ENCODE measurements around the gene LMBR1.
"Not testable (repeated sequence)": the region's sequence is repeated elsewhere in the genome, so short reads cannot be mapped to it uniquely, and the experiment has no call there.

LMBR1 gene

GRCh38 chr7:156697283-156697682 is 195.7 kb downstream of the LMBR1 start:
- H3K36me3 ChIP-seq (ENCODE audit: insufficient read depth, low read length); H2AFZ ChIP-seq (ENCODE audit: low read depth, low read length); H3K4me3 ChIP-seq (ENCODE audit: low read length); H3K27me3 ChIP-seq (ENCODE audit: insufficient read depth, low read length); H3K4me1 ChIP-seq (ENCODE audit: insufficient read depth, low read length): not testable (repeated sequence)
- peaks cover 19% of the 10 kb centered on the region for H3K9me3 ChIP-seq (ENCODE audit: low read length)

- H3K4me3 ChIP-seq (ENCODE audit: low read length): no peak overlapping the region
- H3K27me3 ChIP-seq (ENCODE audit: insufficient read depth, low read length): no peaks in the 10 kb centered on the region
- H3K9me3 ChIP-seq (ENCODE audit: low read length): peaks cover 15% of the 10 kb centered on the region
- H3K36me3 ChIP-seq (ENCODE audit: insufficient read depth, low read length): no peaks in the 10 kb centered on the region
- H2AFZ ChIP-seq (ENCODE audit: low read depth, low read length): no peak overlapping the region
- no peaks in the 10 kb centered on the region for H3K4me1 ChIP-seq (ENCODE audit: insufficient read depth, low read length)
Observed at GRCh38 chr7:156693627-156694026, 199.4 kb downstream of the LMBR1 start.

GRCh38 chr7:156692849-156693248 is 200.1 kb downstream of the LMBR1 start:
- Histone ChIP-seq H3K27me3 (ENCODE audit: insufficient read depth, low read length) (no peaks in the 10 kb centered on the region), H2AFZ (ENCODE audit: low read depth, low read length) (no peak overlapping the region), H3K36me3 (ENCODE audit: insufficient read depth, low read length) (no peaks in the 10 kb centered on the region), H3K9me3 (ENCODE audit: low read length) (peaks cover 10% of the 10 kb centered on the region), H3K4me3 (ENCODE audit: low read length) (no peak overlapping the region), H3K4me1 (ENCODE audit: insufficient read depth, low read length) (no peaks in the 10 kb centered on the region)

DNA sequence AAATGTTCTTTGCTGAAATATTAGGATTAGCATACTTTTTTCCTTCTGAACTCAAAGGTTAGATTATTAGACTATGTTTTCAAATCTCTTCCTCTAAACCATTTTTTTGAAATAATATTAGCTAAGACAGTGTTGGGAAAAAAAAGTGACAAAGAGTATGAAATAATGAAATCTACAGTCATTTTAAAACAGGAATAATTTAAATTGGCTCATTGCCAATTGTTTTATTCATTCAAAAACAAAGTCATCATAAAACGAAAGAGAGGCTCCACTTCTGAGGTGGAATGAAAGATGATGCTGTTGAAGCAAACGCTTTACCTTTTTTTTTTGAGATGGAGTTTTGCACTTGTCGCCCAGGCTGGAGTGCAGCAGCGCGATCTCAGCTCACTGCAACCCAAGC is 201.2 kb downstream of the LMBR1 start:
- Histone ChIP-seq H3K4me3 (ENCODE audit: low read length) (no peak overlapping the region), H3K36me3 (ENCODE audit: insufficient read depth, low read length) (no peaks in the 10 kb centered on the region), H2AFZ (ENCODE audit: low read depth, low read length) (no peak overlapping the region), H3K27me3 (ENCODE audit: insufficient read depth, low read length) (no peaks in the 10 kb centered on the region), H3K9me3 (ENCODE audit: low read length) (peaks cover 9% of the 10 kb centered on the region), H3K4me1 (ENCODE audit: insufficient read depth, low read length) (no peaks in the 10 kb centered on the region)

DNA sequence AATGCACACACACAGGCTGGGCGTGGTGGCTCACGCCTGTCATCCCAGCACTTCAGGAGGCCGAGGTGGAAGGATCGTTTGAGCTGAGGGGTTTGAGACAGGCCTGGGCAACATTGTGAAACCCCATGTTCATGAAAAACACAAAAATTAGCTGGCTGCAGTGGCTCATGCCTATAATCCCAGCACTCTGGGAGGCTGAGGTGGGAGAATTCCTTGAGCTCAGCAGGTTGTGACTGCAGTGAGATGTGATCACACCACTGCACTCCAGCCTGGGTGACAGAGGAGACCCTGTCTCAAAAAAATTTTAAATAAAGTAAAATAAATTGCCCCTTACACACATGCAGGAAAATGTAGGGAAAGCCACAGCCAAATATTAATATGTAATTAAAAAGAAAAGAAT is 208.3 kb downstream of the LMBR1 start:
- H3K4me3 ChIP-seq (ENCODE audit: low read length): no peak overlapping the region
- no peak overlapping the region for H2AFZ ChIP-seq (ENCODE audit: low read depth, low read length)
- H3K4me1 ChIP-seq (ENCODE audit: insufficient read depth, low read length): no peaks in the 10 kb centered on the region
- peaks cover 11% of the 10 kb centered on the region for H3K36me3 ChIP-seq (ENCODE audit: insufficient read depth, low read length)
- H3K27me3 ChIP-seq (ENCODE audit: insufficient read depth, low read length): no peaks in the 10 kb centered on the region
- H3K9me3 ChIP-seq (ENCODE audit: low read length): no peaks in the 10 kb centered on the region

DNA sequence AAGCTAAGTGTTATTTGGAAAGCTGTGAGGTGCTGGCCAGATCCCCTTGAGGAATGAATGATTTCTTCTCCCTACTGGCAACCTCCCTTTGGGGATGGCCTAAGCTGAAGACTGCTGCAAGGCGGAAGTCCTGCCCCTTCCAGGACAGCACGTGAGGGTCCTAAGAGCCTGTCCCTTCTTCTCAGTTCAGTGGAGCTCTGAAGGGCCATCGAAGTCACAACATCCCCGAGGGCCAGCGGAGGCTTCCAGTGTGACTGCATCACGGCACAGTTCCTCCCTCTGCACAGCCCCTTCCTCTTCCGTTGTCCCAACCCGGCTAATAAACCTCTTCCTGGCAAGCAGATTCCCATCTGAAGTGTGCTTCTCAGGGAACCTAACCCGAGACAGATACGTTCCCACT is 208.7 kb downstream of the LMBR1 start:
- no peaks in the 10 kb centered on the region for H3K4me1 ChIP-seq (ENCODE audit: insufficient read depth, low read length)
- H2AFZ ChIP-seq (ENCODE audit: low read depth, low read length): no peak overlapping the region
- no peaks in the 10 kb centered on the region for H3K9me3 ChIP-seq (ENCODE audit: low read length)
- peaks cover 16% of the 10 kb centered on the region for H3K36me3 ChIP-seq (ENCODE audit: insufficient read depth, low read length)
- no peak overlapping the region for H3K4me3 ChIP-seq (ENCODE audit: low read length)
- no peaks in the 10 kb centered on the region for H3K27me3 ChIP-seq (ENCODE audit: insufficient read depth, low read length)

- Histone ChIP-seq H3K27me3 (ENCODE audit: insufficient read depth, low read length) (no peaks in the 10 kb centered on the region), H3K4me1 (ENCODE audit: insufficient read depth, low read length) (no peaks in the 10 kb centered on the region), H3K36me3 (ENCODE audit: insufficient read depth, low read length) (peaks cover 22% of the 10 kb centered on the region), H3K4me3 (ENCODE audit: low read length) (no peak overlapping the region), H3K9me3 (ENCODE audit: low read length) (no peaks in the 10 kb centered on the region), H2AFZ (ENCODE audit: low read depth, low read length) (no peak overlapping the region)
Observed at GRCh38 chr7:156682928-156683327, 210.1 kb downstream of the LMBR1 start.

- H3K4me3 ChIP-seq (ENCODE audit: low read length): no peak overlapping the region
- H3K4me1 ChIP-seq (ENCODE audit: insufficient read depth, low read length): no peaks in the 10 kb centered on the region
- H3K9me3 ChIP-seq (ENCODE audit: low read length): no peaks in the 10 kb centered on the region
- H2AFZ ChIP-seq (ENCODE audit: low read depth, low read length): no peak overlapping the region
- no peaks in the 10 kb centered on the region for H3K27me3 ChIP-seq (ENCODE audit: insufficient read depth, low read length)
- H3K36me3 ChIP-seq (ENCODE audit: insufficient read depth, low read length): peaks cover 37% of the 10 kb centered on the region
Observed at GRCh38 chr7:156680281-156680680, 212.7 kb downstream of the LMBR1 start.

- no peaks in the 10 kb centered on the region for H3K4me1 ChIP-seq (ENCODE audit: insufficient read depth, low read length)
- H2AFZ ChIP-seq (ENCODE audit: low read depth, low read length): no peak overlapping the region
- no peaks in the 10 kb centered on the region for H3K9me3 ChIP-seq (ENCODE audit: low read length)
- H3K4me3 ChIP-seq (ENCODE audit: low read length): no peak overlapping the region
- H3K27me3 ChIP-seq (ENCODE audit: insufficient read depth, low read length): no peaks in the 10 kb centered on the region
- H3K36me3 ChIP-seq (ENCODE audit: insufficient read depth, low read length): peaks cover 34% of the 10 kb centered on the region
Observed at GRCh38 chr7:156677374-156678054, 215.5 kb downstream of the LMBR1 start.

DNA sequence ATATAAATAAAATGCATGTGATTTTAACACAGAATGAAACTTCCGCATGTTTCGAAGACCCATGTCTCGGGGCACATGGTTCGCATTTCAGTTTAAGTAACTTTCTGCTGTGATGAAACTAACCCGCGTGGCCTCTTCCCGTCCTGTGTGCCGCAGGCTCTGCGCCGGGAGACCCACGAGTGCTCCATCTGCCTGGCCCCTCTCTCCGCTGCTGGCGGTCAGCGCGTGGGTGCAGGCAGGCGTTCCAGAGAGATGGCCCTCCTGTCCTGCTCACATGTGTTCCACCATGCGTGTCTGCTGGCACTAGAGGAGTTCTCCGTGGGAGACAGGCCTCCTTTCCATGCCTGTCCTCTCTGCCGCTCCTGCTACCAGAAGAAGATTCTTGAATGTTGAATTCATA is 216.7 kb downstream of the LMBR1 start:
- H3K4me3 ChIP-seq (ENCODE audit: low read length): no peak overlapping the region
- no peak overlapping the region for H2AFZ ChIP-seq (ENCODE audit: low read depth, low read length)
- peaks cover 42% of the 10 kb centered on the region for H3K36me3 ChIP-seq (ENCODE audit: insufficient read depth, low read length)
- H3K27me3 ChIP-seq (ENCODE audit: insufficient read depth, low read length): no peaks in the 10 kb centered on the region
- no peaks in the 10 kb centered on the region for H3K9me3 ChIP-seq (ENCODE audit: low read length)
- no peaks in the 10 kb centered on the region for H3K4me1 ChIP-seq (ENCODE audit: insufficient read depth, low read length)

- H3K9me3 ChIP-seq (ENCODE audit: low read length): no peaks in the 10 kb centered on the region
- no peaks in the 10 kb centered on the region for H3K27me3 ChIP-seq (ENCODE audit: insufficient read depth, low read length)
- no peaks in the 10 kb centered on the region for H3K4me1 ChIP-seq (ENCODE audit: insufficient read depth, low read length)
- H3K36me3 ChIP-seq (ENCODE audit: insufficient read depth, low read length): peaks cover 44% of the 10 kb centered on the region
- H3K4me3 ChIP-seq (ENCODE audit: low read length): no peak overlapping the region
- no peak overlapping the region for H2AFZ ChIP-seq (ENCODE audit: low read depth, low read length)
Observed at GRCh38 chr7:156675721-156676120, 217.3 kb downstream of the LMBR1 start.

DNA sequence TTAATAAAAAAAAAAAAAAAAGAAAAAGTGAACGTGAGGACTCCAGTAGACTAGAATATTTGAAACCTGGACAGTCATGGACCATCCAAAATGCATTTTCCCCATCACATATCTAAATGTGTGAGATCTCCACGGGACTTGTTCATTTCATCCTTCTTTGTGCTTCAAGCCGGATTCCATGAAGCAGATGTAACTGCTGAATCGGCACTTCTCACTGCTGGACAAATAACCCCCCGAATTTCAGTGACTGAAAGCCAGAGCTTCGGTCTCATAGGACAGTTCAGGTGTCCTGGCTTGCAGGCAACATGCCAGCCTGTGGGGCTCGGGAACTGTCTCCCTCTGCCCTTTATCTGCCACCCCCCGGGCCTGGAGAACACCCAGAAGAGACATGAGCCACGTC is 219.1 kb downstream of the LMBR1 start:
- Histone ChIP-seq H3K4me1 (ENCODE audit: insufficient read depth, low read length) (no peaks in the 10 kb centered on the region), H3K36me3 (ENCODE audit: insufficient read depth, low read length) (peaks cover 34% of the 10 kb centered on the region), H2AFZ (ENCODE audit: low read depth, low read length) (no peak overlapping the region), H3K27me3 (ENCODE audit: insufficient read depth, low read length) (no peaks in the 10 kb centered on the region), H3K9me3 (ENCODE audit: low read length) (no peaks in the 10 kb centered on the region), H3K4me3 (ENCODE audit: low read length) (no peak overlapping the region)

DNA sequence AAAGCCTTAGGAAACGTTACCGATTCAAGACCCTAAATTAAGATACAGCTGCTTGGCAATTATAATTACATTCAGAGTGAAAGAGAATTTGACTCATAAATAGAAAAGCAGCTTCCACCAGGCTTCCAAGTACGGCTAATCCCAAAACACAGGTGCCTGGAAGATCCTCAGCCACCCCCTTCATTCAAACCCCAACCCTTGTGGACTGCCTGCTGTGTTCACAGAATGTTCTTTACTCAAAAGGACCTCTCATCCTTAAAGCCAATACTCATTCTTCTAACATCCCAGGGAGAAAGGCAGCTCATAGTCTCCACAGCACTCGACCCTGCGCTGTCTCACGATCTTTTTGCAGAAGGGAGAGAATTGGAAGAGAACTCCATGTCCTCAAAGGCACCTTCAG is 219.5 kb downstream of the LMBR1 start:
- Histone ChIP-seq H3K36me3 (ENCODE audit: insufficient read depth, low read length) (peaks cover 36% of the 10 kb centered on the region), H3K4me3 (ENCODE audit: low read length) (no peak overlapping the region), H3K4me1 (ENCODE audit: insufficient read depth, low read length) (no peaks in the 10 kb centered on the region), H3K27me3 (ENCODE audit: insufficient read depth, low read length) (no peaks in the 10 kb centered on the region), H3K9me3 (ENCODE audit: low read length) (peaks cover under 1% of the 10 kb centered on the region), H2AFZ (ENCODE audit: low read depth, low read length) (no peak overlapping the region)
